Type B pancreatic cell (in vitro differentiated cells): ENCODE data around the gene PHC2. TPM values are rescaled to one million over a fixed set of nuclear protein-coding genes. Genes with fewer than 3 reads are reported as not detected.

ENCODE experiments used
- DNase-seq: peaks from one replicate; pipeline ENCODE4 v3.0.0; 2021; ENCODE audit warnings: mixed read lengths; ENCODE audit not compliant: unreplicated experiment; ENCODE audit errors: extremely low spot score
- H3K27ac Mint-ChIP-seq: 2 replicates; pipeline ENCODE4 v1.8.0; 2021; ENCODE audit warnings: mild to moderate bottlenecking, mixed read lengths
- H3K27me3 Mint-ChIP-seq: 2 replicates; pipeline ENCODE4 v1.8.0; 2021; ENCODE audit warnings: mixed read lengths
- H3K36me3 Mint-ChIP-seq: 2 replicates; pipeline ENCODE4 v1.8.0; 2021; ENCODE audit warnings: mixed read lengths
- H3K4me1 Mint-ChIP-seq: one replicate; pipeline ENCODE4 v1.8.0; 2021; ENCODE audit warnings: mixed read lengths; ENCODE audit not compliant: unreplicated experiment
- H3K4me3 Mint-ChIP-seq: 2 replicates; pipeline ENCODE4 v1.8.0; 2021; ENCODE audit warnings: mild to moderate bottlenecking, mixed read lengths
- H3K9me3 Mint-ChIP-seq: 2 replicates; pipeline ENCODE4 v1.8.0; 2021; ENCODE audit warnings: mixed read lengths
- total RNA-seq: library from RNA; stranded (reverse); gene quantifications from 2 replicates; pipeline ENCODE4 v1.2.1, GENCODE V29; 2021; ENCODE audit warnings: low replicate concordance
- TF ChIP-seq, protein P1 (sequence below): fragments of 200-600 bp; sonication (generic); conservative IDR thresholded peaks from 2 replicates; pipeline ENCODE4 v1.5.0; 2021; ENCODE audit warnings: antibody characterized with exemption, mild to moderate bottlenecking

Gene PHC2
- total RNA-seq, 1 donor from 2014 or later, result 106 TPM

DNA sequence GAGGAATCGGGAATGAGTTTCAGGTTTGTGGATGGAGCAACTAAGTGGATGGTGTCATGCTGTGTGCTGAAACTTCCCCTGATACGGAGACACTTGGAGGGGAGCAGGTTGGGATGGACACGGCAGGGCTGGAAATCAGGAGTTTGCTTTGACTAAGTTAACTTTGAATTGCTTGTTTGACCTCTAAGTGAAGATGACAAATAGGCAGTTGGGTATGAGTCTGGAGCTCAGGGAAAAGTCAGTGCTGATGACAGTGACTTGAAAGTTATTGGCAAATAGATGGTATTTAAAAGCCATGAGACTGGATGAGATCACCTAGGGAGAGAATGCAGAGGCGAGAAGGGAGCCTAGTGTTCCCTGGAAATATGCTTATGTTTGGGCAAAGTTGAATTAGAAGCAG is 28.8 kb upstream of the PHC2 start:
- Mint-ChIP-seq H3K4me3 (no peak overlapping the region), H3K4me1 (peaks cover 11% of the 10 kb centered on the region), H3K9me3 (peaks cover 4% of the 10 kb centered on the region), H3K36me3 (no peaks in the 10 kb centered on the region), H3K27me3 (peaks cover 7% of the 10 kb centered on the region), H3K27ac (no peak overlapping the region)
- TF ChIP-seq, protein P1, sequence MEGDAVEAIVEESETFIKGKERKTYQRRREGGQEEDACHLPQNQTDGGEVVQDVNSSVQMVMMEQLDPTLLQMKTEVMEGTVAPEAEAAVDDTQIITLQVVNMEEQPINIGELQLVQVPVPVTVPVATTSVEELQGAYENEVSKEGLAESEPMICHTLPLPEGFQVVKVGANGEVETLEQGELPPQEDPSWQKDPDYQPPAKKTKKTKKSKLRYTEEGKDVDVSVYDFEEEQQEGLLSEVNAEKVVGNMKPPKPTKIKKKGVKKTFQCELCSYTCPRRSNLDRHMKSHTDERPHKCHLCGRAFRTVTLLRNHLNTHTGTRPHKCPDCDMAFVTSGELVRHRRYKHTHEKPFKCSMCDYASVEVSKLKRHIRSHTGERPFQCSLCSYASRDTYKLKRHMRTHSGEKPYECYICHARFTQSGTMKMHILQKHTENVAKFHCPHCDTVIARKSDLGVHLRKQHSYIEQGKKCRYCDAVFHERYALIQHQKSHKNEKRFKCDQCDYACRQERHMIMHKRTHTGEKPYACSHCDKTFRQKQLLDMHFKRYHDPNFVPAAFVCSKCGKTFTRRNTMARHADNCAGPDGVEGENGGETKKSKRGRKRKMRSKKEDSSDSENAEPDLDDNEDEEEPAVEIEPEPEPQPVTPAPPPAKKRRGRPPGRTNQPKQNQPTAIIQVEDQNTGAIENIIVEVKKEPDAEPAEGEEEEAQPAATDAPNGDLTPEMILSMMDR, result no peak
- no peak for DNase-seq

DNA sequence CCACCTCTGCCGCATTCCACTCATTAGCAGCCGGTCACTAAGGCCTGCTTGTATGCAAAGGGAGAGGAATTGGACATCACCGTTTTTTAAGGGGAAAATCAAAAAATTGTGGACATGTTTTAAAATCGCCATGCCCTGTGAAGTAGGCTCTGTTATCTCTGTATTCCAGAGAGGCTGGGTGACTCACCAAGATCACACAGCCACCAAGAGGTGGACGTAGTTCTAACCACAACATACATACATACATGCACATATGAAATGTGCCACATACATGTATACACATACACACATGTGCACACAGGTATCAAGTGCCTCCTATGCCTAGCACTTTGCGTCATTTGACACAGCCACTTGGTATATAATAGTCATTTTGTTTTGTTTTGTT is 25.6 kb upstream of the PHC2 start:
- Mint-ChIP-seq H3K4me3 (no peak overlapping the region), H3K36me3 (no peaks in the 10 kb centered on the region), H3K4me1 (peaks cover 11% of the 10 kb centered on the region), H3K9me3 (peaks cover 7% of the 10 kb centered on the region), H3K27me3 (peaks cover 7% of the 10 kb centered on the region), H3K27ac (no peak overlapping the region)
- no peak for DNase-seq
- TF ChIP-seq, protein P1, result no peak

DNA sequence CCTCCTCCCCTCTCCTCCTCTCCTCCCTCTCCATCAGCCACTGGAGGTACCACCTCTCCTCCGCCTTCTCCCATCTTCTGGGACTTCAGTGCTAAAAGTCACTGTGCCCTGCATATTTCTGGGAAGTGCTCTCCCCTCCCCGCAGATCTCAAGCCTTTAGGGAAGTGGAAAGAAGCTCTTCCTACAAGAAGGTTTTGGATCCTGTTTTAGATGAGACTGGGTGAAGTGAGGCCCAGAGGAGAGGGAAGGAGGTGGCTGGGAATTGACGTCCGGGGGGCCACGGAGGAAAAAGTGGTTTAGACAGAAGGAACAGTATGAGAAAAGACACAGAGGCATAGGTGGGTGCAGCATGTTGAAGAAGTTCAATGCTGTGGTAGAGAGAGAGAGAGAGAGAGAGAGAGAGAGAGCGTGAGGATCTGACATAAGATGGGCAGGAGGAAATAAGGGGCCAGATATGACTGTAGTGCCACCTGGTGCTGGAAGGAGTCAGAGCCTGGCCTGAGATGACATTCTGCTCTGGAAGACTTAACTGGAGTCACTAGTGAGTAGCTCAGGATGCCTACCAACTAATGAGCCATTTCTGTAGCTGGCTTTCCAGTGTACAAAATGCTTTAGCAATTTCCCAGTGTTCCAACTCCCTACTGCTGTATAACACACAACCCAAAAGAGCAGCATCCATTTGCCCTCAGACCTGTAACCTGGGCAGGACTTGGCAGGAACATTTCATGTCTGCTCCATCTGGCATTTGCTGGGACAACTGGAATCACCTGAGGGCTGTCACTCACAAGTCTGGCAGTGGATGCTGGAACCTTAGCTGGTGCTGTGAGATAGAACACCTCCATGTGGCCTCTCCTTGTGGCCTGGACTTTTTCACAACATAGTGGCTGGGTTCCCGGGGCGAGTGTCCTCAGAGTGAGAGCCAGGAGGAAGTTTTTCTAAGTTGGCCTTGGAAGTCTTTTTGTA is 24.9 kb upstream of the PHC2 start:
- Mint-ChIP-seq H3K4me1 (peaks cover 11% of the 10 kb centered on the region), H3K9me3 (peaks cover 7% of the 10 kb centered on the region), H3K27ac (no peak overlapping the region), H3K36me3 (no peaks in the 10 kb centered on the region), H3K4me3 (no peak overlapping the region), H3K27me3 (peaks cover 7% of the 10 kb centered on the region)
- DNase-seq, result no peak
- TF ChIP-seq, protein P1, result peak; percentile 74

DNA sequence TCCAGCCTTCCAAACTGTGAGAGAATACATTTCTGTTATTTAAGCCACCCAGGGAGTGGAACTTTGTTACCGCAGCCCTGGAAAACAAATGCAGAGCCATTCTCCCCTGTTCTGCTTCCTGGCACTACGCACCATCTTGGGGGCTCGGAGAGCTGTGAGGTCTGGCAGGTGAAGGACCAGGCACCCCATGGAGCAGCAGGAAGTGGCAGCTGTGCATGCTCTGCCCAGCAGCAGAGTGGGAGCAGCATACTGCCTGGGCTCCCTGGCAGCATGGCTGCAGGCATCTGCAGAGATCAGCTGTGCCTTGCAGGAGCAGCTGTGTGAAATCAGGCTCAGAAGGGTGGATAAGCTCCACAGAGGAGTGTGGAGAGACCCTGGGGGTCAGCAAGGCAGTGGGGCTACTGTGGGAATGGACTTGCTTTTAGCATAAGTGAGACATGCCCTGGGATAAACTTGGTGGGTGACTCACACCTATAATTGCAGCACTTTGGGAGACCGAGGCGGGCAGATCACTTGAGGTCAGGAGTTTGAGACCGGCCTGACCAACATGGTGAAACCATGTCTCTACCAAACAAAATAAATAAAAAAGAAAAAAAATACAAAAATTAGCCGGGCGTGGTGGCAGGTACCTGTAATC is 23.9 kb upstream of the PHC2 start:
- H3K9me3 Mint-ChIP-seq, result peaks cover 7% of the 10 kb centered on the region
- TF ChIP-seq, protein P1, result no peak
- H3K27ac Mint-ChIP-seq, result no peak overlapping the region

DNA sequence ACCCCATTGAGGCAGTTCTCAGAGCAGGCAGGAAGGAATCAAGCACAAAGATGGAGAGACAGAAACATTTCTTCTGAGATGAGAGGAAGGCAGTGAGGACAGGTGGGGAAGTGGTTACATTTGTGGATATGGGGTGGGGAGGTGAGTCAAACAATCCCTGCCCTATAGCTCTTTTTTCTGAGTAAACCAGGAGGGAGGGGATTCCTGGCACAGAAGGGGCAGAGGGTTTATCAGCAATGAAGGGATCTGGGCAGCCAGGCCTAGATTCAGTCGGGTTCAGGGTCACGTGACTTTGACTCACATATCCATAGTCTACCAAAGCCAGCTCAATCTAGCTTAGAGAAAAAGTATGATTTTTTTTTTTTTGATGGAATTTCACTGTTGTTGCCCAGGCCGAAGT is 15.7 kb upstream of the PHC2 start:
- Mint-ChIP-seq H3K27ac (no peak overlapping the region), H3K27me3 (peaks cover 7% of the 10 kb centered on the region), H3K4me1 (peaks cover 17% of the 10 kb centered on the region), H3K4me3 (no peak overlapping the region), H3K9me3 (no peaks in the 10 kb centered on the region), H3K36me3 (no peaks in the 10 kb centered on the region)
- DNase-seq, result no peak
- TF ChIP-seq, protein P1, result no peak

More for the DNA sequence above, 23.9 kb upstream of the PHC2 start:
- no peaks in the 10 kb centered on the region for H3K36me3 Mint-ChIP-seq
- no peak overlapping the region for H3K4me3 Mint-ChIP-seq
- peaks cover 11% of the 10 kb centered on the region for H3K4me1 Mint-ChIP-seq
- no peak for DNase-seq
- peaks cover 7% of the 10 kb centered on the region for H3K27me3 Mint-ChIP-seq
